ENCODE measurements around the gene ANKS1B.

Gene ANKS1B

GRCh38 chr12:99983456-99984258, 1.1 kb downstream of the ANKS1B start:
- peak; percentile 22 for DNase-seq (ENCODE audit: low spot score)
- in situ Hi-C loops (cut with MboI; ENCODE audit: low pct_unique_long_range_greater_than_20kb, low sequenced_read_pairs, unreplicated experiment) = no loop called here
- TF ChIP-seq CTCF (IDR thresholded peaks at IDR 0.05; ENCODE audit: extremely low read depth, insufficient read depth, missing control alignments) = no peak

DNA sequence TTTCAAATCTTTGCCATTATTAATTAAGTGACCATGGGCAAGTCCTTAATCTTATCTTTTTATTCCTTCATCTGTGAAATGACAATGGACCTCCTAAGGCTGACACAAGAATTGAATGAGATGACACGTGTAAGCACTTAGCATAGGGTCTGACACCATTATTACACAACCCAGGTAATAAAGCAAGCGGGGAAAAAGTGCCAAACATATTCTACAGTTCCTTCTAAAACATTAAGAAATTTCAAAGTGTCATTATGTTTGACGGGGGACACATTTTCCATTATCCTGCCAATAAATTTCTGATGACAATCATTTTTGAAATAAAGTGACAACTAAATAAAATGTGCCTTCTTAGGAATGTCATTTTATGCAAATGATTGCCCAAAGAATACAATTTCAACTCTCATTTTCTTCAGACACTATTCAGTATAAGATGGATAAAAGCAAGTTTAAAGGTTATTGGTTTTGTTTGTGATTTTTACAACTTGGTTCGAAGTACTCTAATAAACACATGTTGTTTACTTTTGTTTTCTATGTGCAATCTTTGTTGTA, 3.0 kb downstream of the ANKS1B start:
- no peak for DNase-seq (ENCODE audit: low spot score)
- TF ChIP-seq CTCF (IDR thresholded peaks at IDR 0.05; ENCODE audit: extremely low read depth, insufficient read depth, missing control alignments) = no peak
- in situ Hi-C loops (cut with MboI; ENCODE audit: low pct_unique_long_range_greater_than_20kb, low sequenced_read_pairs, unreplicated experiment) = no loop called here

- no peak for DNase-seq (ENCODE audit: low spot score)
- in situ Hi-C loops (cut with MboI; ENCODE audit: low pct_unique_long_range_greater_than_20kb, low sequenced_read_pairs, unreplicated experiment) = no loop called here
- TF ChIP-seq CTCF (IDR thresholded peaks at IDR 0.05; ENCODE audit: extremely low read depth, insufficient read depth, missing control alignments) = no peak
Measured at GRCh38 chr12:99979471-99979870, 5.3 kb downstream of the ANKS1B start.

DNA sequence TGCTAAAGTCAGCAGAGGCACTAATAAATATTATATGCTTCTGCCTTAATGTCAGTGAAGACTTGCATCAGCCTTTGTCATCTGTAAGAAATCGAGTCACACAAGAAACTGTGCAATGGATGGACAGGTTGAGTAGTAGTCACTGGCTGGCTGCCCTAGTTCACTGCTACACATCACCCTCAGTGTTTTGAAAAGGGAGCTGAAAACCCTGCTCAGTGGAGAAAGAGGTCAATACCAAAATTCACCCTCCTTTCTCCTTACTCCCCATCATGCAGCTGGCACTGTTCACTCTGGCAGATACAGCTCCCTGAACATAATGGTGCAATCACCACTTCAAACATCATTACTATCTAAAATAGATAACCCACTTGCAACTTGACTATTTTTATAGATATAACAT, 6.6 kb downstream of the ANKS1B start:
- DNase-seq (ENCODE audit: low spot score) = no peak
- no peak for TF ChIP-seq CTCF (IDR thresholded peaks at IDR 0.05; ENCODE audit: extremely low read depth, insufficient read depth, missing control alignments)
- in situ Hi-C loops (cut with MboI; ENCODE audit: low pct_unique_long_range_greater_than_20kb, low sequenced_read_pairs, unreplicated experiment) = no loop called here

DNA sequence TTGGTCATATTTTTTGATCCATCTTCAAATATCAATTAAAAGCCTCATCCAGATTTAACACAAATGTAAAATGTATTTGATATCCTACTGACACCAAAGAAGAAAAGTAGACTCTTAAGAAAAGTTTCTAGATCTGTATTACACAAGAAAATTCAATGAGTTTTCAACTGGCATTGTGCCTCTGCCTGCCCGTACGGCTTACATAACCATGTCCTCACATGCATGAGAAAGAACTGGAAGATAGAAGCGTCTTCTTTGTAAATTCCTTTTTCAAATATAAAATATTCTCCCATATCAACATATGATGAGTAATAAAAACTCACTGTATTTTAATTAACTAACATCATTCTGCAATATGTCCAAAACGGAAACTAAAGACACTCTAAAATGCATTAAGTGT, 7.2 kb downstream of the ANKS1B start:
- in situ Hi-C loops (cut with MboI; ENCODE audit: low pct_unique_long_range_greater_than_20kb, low sequenced_read_pairs, unreplicated experiment) = no loop called here
- no peak for DNase-seq (ENCODE audit: low spot score)
- no peak for TF ChIP-seq CTCF (IDR thresholded peaks at IDR 0.05; ENCODE audit: extremely low read depth, insufficient read depth, missing control alignments)

GRCh38 chr12:99976762-99977161, 8.0 kb downstream of the ANKS1B start:
- DNase-seq (ENCODE audit: low spot score) = no peak
- TF ChIP-seq CTCF (IDR thresholded peaks at IDR 0.05; ENCODE audit: extremely low read depth, insufficient read depth, missing control alignments) = no peak
- in situ Hi-C loops (cut with MboI; ENCODE audit: low pct_unique_long_range_greater_than_20kb, low sequenced_read_pairs, unreplicated experiment) = no loop called here

Data from GM13977 (cell line).